GDM1 (cell line): ENCODE data around the gene RTN4RL1.

Experiments
- DNase-seq: peaks from one replicate; lab custom pipeline; 2025; lab: John Stamatoyannopoulos, UW

Gene RTN4RL1

DNA sequence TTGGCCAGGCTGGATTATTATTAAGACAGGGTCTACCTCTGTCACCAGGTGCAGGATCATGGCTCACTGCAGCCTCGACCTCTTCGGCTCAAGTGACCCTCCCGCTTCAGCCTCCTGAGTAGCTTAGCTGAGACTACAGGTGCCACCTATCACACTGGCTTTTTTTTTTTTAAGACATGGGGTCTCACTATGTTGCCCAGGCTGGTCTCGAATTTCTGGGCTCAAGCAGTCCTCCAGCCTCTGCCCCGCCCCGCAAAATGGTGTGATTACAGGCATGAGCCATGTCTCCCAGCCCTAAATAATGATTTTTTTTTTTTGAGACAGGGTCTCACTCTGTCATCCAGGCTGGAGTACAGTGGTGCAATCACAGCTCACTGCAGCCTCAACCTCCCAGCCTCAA, 22.5 kb upstream of the RTN4RL1 start:
- no peak for DNase-seq

DNA sequence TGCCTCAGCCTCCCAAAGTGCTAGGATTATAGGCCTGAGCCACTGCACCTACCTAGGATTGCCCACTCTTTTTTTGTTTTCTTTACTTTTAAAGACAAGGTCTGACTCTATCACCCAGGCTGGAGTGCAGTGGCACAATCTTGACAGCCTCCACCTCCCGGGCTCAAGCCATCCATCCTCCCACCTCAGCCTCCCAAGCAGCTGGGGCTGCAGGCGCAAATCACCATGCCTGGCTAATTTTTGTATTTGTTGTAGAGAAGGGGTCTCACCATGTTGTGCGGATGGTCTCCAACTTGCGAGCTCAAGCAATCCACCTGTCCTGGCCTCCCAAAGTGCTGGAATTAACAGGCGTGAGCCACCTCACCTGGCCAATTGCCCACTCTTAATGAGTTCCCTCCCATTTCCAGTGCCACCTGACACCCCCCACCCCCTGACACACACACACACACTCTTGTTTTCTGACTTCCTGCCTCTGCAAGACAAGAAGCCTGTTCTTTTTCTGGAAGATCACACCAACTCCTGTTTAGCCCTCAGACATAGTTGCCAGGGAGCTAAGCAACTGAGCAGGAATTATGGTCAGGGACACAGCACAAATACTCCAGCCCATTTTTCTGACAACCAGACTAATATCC, 19.2 kb upstream of the RTN4RL1 start:
- no peak for DNase-seq

DNA sequence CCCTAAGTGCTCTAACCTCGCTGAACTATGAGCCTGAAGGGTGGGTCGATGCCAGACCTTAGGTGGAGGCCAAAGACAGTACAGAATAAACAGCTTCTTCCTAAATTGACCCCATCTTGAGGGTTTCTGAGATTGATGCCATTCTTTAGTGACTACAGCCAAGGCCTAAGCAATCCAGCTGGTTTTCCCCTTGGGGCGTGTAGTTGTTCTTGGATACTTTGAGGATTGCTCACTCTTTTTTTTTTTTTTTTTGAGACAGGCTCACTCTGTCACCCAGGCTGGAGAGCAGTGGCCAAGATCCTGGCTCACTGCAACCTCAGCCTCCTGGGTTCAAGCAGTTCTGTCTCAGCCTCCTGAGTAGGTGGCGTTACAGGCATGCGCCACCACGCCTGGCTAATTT, 18.7 kb upstream of the RTN4RL1 start:
- DNase-seq, result no peak

DNA sequence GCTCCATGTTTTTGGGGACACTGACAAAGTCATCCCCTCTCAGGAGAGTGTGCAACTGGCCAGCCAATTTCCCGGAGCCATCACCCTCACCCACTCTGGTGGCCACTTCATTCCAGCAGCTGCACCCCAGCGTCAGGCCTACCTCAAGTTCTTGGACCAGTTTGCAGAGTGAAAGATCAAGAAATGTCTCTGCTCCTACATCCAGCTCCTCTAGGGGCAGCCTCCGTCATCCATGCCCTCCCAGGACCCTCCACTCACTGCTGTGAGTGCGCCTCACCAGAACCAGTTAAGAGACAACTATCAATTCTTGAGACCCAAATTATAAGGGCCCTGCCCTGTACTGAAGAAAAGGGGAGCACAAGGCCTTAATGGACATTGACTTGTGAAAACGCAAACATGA, 17.8 kb upstream of the RTN4RL1 start:
- DNase-seq, result no peak

DNA sequence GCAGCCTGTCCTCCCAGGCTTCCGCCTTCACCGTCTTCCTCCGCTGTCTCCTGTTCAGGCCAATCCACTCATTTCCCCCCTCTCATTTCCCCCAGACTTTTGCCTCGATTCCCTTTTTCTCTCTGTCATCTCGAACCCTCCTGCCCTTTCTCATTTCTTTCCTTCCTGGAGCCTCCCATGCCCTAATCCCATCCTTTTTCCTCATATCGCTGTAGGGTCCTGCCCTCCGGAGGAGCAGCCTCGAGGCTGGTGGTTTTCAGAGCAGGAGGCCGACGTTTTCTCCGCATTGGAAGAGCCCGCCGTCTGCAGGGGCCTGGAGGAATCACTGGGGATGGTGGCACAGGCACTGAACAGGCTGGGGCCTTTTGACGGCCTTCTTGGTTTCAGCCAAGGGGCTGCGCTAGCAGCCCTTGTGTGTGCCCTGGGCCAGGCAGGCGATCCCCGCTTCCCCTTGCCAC, 17.3 kb upstream of the RTN4RL1 start:
- no peak for DNase-seq

DNA sequence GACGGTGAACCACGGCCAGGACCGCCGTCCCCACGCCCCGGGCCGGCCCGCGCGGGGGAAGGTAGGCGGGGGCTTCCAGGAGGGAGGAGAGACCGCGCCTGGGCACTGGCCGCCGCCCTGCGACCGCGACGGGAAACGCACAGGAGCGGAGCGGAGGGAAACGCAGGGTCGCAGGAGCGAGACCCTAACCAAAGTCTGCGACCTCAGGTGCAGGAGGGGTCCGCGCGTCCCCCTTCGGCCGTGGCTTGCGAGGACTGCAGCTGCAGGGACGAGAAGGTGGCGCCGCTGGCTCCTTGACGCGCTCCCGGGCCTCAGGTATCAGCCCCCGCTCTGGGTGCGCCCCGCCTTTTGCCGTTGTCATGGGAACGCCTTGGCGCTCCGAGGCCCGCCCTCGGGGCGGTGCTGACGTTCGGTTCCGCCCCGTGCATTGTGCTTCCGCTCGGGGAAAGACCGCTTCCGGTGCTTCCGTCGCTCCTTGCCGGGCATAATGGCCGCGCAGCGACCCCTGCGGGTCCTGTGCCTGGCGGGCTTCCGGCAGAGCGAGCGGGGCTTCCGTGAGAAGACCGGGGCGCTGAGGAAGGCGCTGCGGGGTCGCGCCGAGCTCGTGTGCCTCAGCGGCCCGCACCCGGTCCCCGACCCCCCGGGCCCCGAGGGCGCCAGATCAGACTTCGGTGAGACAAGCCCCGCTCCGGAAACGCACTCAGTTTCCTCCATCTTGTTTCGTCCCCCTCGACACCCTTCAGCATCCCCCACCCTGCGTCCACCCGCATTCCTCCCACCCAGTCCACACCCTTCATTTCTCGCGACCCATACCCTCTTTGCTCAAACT, 16.6 kb upstream of the RTN4RL1 start, which contains the start of gene OVCA2:
TSS of gene OVCA2 (plus strand) at position 462 of the 829 bp plus-strand sequence. CDS start at position 488, 26 bp downstream.
- DNase-seq, result peak; percentile 89

DNA sequence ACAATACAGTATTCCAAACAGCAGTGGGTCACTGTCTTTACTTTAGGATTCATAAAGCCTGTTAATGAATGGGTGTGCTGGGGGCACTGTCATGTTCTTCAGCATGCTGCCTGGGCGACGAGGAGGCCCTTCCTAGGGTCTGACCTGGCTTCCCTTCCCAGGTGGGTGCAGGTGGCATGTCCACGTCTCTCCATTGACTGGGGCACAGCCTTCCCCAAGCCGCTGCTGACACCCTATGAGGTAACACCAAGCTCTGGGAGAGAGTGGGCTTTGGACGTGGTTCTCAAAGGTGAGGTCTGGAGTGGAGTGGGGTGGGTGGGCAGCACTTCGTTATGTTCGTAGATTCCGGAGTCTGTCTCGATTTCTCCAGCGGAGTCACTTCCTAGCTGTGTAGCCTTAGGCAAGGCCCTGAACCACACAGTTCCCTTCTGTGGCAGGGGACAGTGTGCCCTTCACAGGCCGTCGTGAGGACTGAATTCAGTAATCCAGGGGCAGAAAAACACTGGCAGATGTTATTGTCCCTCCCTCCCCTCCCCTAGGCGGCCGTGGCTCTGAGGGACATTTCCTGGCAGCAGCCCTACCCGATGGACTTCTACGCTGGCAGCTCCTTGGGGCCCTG, 15.9 kb upstream of the RTN4RL1 start:
- DNase-seq, result no peak

DNA sequence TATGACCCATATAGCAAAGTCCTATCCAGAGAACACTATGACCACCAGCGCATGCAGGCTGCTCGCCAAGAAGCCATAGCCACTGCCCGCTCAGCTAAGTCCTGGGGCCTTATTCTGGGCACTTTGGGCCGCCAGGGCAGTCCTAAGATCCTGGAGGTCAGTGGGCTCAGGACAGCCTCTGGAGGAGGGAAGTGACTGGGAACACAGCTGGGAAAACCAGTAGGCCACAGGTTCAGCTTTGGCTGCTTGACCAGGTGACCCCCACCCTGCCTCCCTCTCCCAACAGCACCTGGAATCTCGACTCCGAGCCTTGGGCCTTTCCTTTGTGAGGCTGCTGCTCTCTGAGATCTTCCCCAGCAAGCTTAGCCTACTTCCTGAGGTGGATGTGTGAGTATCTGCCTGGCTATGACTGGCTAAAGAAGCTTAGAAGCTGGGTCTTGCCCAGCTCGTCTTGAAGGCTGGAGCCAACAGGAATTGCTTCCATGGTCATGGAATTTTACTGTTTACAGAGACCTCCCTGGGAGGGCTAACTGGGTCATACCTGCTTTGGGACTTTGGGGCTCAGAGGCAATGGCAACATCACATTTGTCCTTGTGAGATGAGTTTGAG, 15.2 kb upstream of the RTN4RL1 start:
- no peak for DNase-seq

DNA sequence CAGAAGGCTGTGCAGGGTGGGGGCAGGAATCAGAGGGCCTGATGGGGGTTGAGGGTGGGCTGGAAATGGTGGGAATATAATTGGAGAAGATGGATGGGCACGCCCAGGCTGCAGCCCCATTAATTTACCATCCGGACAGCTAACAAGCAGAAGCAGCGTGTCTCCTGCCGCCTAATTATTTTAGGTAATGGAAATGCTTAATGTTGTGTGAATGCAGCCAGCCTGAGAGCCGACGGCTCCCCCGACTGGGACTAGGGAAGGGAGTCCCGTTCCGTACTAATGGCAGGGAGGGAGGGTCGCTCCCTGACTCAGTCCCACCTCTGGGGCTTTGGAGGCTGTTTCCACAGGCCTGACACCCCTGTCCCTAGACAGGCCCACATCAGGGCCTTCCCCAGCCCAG, 12.0 kb upstream of the RTN4RL1 start:
- no peak for DNase-seq

DNA sequence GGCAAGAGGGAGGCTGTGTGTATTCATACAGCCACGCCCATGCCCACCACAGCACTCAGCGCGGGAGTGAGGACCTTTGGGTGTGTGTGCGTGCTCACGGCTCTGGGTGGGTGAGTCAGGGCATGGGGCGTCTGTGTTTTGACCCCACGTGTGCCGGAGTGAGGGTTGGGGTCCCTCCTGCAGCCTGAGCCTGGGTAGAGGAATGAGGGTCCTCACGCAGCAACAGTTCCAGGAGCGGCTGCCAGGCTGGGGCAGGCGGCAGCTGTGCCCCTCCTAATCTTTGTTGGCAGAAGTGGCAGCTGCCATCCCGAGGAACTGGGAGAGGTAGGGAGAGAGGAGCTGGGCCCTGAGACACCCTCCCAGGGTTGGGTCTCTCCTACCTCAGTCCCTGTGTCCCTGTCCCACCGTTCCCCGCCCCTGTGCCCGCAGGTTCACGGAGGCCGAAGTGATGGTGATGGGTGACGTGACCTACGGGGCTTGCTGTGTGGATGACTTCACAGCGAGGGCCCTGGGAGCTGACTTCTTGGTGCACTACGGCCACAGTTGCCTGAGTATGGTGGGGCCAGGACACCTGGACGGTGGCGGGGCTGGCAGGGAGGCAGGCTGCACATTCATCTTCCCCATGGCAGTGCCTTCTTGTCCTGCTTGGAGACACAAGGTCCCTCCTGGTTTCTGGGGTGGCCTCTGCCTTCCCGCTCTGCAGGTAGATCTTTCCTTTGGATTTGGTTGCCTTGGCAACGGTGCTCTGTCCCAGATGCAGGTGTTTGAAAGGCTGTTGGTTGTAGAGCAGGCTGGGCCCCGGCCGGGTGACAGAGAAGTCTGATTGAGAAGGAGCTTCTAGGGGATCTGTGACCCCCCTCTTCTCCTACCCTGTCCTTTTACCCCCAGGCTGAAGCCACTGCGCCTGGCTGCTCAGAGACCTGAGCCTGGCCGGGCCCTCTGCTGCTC, 10.7 kb upstream of the RTN4RL1 start:
- no peak for DNase-seq

DNA sequence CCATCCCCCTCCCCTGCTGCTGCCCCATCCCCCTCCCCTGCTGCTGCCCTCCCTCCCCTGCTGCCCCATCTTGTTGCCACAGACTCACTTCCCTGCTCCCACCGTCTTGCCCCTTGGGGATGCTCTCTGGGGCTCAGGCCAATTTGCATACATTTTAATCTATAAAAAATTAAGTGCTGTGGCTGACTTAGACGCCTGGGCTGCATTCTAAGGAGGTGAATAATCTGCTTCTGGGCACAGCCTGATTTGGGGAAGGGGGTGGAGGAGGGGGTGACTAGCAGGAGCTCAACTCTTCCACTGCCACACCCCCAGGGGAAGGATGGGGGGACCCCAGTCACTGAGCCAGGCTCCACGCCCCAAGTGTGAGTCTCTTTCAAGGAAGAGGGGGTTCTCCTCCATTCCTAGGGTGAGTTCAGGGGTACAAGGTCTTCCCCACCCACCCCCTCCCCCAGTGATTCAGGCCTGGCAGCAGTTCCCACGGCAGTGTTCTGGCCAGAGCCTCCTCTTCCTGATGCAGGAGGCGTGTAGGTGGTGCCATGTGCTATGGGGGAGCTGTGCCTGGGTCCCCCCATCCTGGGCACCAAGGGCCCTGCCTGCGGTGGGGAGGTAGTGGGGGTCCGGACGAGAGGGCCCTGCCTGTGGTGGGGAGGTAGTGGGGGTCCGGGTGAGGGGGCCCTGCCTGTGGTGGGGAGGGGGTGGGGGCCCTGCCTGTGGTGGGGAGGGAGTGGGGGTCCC, 9.8 kb upstream of the RTN4RL1 start:
- DNase-seq, result no peak

DNA sequence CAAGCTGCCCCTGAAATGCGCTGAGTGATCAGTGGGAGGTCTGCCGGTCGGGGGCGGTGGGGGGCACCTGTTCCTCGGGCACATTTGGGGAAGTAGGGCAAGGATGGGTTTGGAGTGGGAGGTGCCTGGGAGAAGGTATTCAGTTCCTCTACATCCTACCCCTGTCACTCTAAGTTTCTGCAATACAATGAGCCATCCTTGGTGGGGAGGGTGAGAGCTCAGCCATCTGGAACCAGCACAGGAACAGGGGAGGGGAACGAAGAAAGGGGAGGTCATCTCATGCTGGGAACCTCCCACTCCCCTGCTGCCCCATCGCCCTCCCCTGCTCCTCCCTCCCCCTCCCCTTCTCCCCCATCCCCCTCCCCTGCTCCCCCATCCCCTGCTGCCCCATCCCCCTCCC, 9.0 kb upstream of the RTN4RL1 start:
- DNase-seq, result no peak

DNA sequence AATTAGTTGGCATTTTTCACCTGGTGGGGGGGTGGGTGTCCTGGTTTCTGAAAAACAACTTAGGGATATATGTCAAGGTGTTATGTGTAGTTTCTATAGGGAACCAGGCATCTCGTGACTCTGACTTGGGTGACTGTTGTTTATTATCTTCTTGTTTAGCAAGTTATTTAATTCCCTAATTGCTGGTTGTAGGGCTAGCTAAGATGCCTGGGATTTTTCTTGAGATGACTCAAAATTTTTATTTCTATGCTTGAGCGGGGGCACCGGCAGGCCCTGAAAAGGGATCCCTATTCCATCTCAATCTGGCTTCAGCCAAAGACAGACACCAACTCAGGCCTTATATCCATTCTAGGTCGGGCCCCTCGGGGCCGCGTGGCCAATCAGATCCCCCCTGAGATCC, 8.0 kb upstream of the RTN4RL1 start:
- no peak for DNase-seq

DNA sequence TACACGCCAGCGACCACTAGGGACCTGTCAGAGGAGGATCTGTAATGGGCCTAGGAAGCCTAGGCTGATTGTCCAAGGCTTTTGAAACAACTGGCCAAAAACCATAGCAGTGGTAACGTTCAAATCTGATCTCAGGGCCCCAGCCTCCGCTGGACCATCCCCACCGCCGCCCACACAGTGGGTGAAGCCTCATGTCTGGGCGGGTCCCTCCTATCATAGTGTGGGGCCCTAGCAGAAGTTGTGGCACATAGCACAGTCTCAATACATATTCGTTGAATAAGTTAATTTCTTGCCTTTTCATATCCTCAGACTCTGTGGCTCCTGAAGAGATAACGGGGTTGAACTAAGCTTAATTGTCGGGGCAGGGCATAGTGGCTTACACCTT, 5.6 kb upstream of the RTN4RL1 start:
- DNase-seq, result no peak

DNA sequence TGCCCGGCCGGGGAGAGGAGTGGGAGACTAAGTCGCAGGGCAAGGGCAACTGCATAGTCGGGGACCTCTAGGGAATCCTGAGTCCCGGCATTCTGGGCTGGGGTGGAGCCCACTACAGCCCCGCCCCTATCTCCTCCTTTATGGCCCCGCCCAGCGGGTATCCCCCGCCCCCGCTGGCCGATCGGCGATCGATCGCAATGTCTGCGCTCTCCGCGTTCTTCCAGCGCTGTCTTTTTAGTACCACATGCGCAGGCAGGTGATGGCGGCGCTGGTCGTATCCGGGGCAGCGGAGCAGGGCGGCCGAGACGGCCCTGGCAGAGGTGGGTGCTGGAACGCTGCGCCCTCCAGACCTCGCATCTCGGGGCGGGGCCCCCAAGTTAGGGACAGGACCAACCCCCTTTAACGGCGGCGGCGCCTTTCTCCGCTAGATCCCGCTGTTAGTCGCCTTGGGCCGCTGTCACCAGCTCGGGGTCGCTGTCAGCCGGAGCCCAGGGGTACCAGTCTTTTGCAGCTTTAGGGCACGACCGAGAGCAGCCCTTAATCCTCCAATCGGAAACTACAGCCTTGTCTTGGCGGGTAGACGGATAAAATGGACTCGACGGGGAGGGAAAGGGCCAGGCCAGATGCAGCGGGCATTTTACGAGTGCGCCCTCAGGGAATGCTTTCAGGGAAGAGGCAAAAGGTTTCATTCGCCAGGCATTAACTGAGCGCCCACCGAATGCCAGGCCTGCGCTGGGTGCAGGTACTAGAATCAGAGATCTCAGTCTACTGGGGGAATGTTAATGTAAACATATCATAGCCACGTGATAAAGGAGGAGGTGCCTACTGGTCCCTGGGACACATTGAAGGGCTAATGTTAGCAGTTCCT, 5.0 kb upstream of the RTN4RL1 start, which contains the start of gene DPH1:
TSS of gene DPH1 (plus strand) at position 243 of the 868 bp plus-strand sequence. CDS start at position 260, 17 bp downstream.
- DNase-seq, result peak; percentile 78

DNA sequence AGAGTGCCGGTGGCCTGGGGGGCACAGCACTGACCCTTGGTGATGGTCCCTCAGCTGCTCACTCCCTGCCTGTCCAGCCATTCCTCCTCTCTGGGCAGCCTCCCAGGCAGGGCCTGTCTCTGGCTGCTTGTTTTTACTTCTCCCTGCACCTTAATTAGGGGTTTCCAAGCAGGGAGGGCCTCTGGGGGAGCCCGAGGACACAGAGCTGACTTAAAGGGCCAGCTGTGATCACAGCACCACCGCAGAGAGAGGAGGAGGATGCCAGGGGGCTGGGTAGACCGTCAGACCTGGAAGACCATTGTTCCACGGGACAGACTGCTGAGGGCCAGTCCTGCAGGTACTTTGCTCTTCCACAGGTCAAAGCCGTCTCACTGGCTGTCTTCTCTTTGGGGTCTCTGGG, 3.6 kb upstream of the RTN4RL1 start:
- no peak for DNase-seq

DNA sequence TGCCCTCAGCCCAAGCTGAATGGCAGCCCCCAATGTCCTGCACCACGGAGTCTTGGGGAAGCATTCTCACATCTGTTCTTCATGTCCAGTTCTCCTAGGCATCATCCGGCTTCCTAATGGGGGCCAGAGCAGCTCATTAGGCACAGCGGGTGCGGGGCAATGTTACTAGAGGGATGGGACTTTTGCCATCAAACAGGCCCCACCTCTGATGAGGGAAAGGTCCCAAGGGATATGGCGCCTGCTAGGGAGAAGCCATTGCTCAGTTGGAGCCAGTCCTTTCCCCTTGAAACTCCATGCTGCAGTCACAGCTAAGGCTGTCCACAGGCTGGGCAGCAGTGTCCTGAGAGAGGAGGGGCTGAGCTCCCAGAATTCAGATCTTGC, 3.1 kb upstream of the RTN4RL1 start:
- no peak for DNase-seq

DNA sequence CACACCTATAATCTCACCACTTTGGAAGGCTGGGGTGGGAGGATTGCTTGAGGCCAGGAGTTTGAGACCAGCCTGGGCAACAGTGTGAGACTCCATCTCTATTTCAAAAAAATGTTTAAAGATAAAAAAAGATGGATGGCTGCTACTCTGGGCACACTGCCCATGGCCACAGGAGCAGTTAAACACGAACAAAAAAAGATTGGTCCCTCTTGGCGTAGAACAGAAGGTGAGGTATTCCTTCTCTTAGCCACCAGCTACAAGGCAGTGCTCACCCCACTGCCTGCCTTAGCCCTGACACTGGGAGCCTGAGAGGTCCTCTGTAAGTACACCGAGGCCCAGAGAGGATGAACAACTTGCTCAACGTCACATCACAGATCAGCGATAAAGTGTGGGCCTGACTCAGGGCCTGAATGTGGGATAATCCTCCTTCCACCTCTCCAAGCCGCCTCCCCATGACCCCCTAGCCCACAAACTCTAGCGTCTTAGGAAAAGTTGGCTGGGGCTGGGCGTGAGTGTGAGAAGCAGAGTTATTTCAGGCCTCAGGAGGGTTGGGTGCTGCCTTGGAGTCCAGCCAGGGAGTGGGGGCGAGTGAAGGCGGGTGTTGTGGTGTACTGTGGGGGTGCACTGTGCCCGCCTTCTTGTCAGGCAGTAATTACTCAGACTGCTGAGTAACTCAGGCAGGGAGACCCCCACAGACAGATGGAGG, 2.5 kb upstream of the RTN4RL1 start:
- no peak for DNase-seq
